Keratinocyte (primary cell): ENCODE data around the gene INPP4B. TPM values are rescaled to one million over a fixed set of nuclear protein-coding genes. Genes with fewer than 3 reads are reported as not detected.
"Not testable (repeated sequence)": the region's sequence is repeated elsewhere in the genome, so short reads cannot be mapped to it uniquely, and the experiment has no call there.

Experiments used
- DNase-seq: peaks from one replicate; pipeline ENCODE4 v3.0.0-alpha.2; 2011; ENCODE audit warnings: low read depth, missing footprints, low spot score
- FAIRE-seq: peaks from 2 replicates; lab custom pipeline; 2011; peaks lifted over from hg19 to GRCh38; lab: Jason Lieb, UNC
- H2AFZ ChIP-seq: 2 replicates; pipeline ENCODE4 v1.6.0; 2012; ENCODE audit warnings: low read length, control low read depth, inconsistent platforms; ENCODE audit not compliant: control insufficient read depth
- H3K27ac ChIP-seq: 2 replicates; pipeline ENCODE4 v1.5.1; 2011; ENCODE audit warnings: low read length; ENCODE audit not compliant: control insufficient read depth, insufficient read depth
- H3K27me3 ChIP-seq: 3 replicates; pipeline ENCODE4 v1.6.0; 2011; ENCODE audit warnings: low read length; ENCODE audit not compliant: control insufficient read depth, insufficient read depth; ENCODE audit errors: extremely low read depth
- H3K36me3 ChIP-seq, 2 experiments: 2 replicates in 1 of 2; 3 replicates in 1 of 2; pipeline ENCODE4 v1.5.1; 2011; ENCODE audit warnings: low read length in 2 of 2, mild to moderate bottlenecking in 1 of 2; ENCODE audit not compliant: control insufficient read depth in 2 of 2, insufficient read depth in 2 of 2; ENCODE audit errors: extremely low read depth in 1 of 2
- H3K4me1 ChIP-seq: 3 replicates; pipeline ENCODE4 v1.5.1; 2011; ENCODE audit warnings: low read length; ENCODE audit not compliant: control insufficient read depth, insufficient read depth; ENCODE audit errors: extremely low read depth
- H3K4me2 ChIP-seq: 3 replicates; pipeline ENCODE4 v1.6.0; 2011; ENCODE audit warnings: low read depth, low read length; ENCODE audit not compliant: control insufficient read depth, insufficient read depth; ENCODE audit errors: extremely low read depth
- H3K4me3 ChIP-seq, 3 experiments: fragments of 200-600 bp in 1 of 3; sonication (generic) in 1 of 3; 2 replicates in 2 of 3; 3 replicates in 1 of 3; pipeline ENCODE4 v1.5.1; 2011 to 2016; ENCODE audit warnings: low read length in 3 of 3, mild to moderate bottlenecking in 3 of 3, control low read depth in 2 of 3, inconsistent platforms in 1 of 3, low read depth in 1 of 3, mixed read lengths in 1 of 3, mixed run types in 1 of 3, moderate library complexity in 1 of 3; ENCODE audit not compliant: control insufficient read depth in 2 of 3, insufficient read depth in 2 of 3; ENCODE audit errors: extremely low read depth in 1 of 3
- H3K79me2 ChIP-seq: 2 replicates; pipeline ENCODE4 v1.6.0; 2012; ENCODE audit warnings: low read length; ENCODE audit not compliant: control insufficient read depth, insufficient read depth
- H3K9ac ChIP-seq: 3 replicates; pipeline ENCODE4 v1.6.0; 2011; ENCODE audit warnings: low read length; ENCODE audit not compliant: control insufficient read depth, insufficient read depth; ENCODE audit errors: extremely low read depth
- H3K9me1 ChIP-seq: 3 replicates; pipeline ENCODE4 v1.6.0; 2011; ENCODE audit warnings: low read length; ENCODE audit not compliant: control insufficient read depth, insufficient read depth; ENCODE audit errors: extremely low read depth
- H3K9me3 ChIP-seq: 2 replicates; pipeline ENCODE4 v1.5.1; 2012; ENCODE audit warnings: low read depth, low read length; ENCODE audit not compliant: control insufficient read depth
- H4K20me1 ChIP-seq: 3 replicates; pipeline ENCODE4 v1.6.0; 2011; ENCODE audit warnings: low read length; ENCODE audit not compliant: control insufficient read depth, insufficient read depth; ENCODE audit errors: extremely low read depth
- EZH2 ChIP-seq: IDR thresholded peaks from one replicate; pipeline ENCODE4 v1.6.1; 2012; ENCODE audit warnings: inconsistent platforms, mild to moderate bottlenecking, low read length, moderate library complexity
- dilution Hi-C: fragments of 300-500 bp; cut with MboI; formaldehyde crosslinking; loops from one replicate; pipeline ENCODE4 v1.7.0; 2020; ENCODE audit warnings: low sequenced_read_pairs; ENCODE audit not compliant: extremely low pct_ligation_motif_present
- polyA plus RNA-seq, 5 experiments: library from polyadenylated mRNA; depleted of rRNA in 3 of 5; stranded (reverse) in 3 of 5; stranded (forward) in 1 of 5; unstranded in 1 of 5; fragments of >200 nt; gene quantifications; 1 replicate in 1 of 5; 2 replicates in 3 of 5; 3 replicates in 1 of 5; pipeline versions ENCODE4 v1.2.1 to v1.2.3, GENCODE V29; 2011 to 2012; ENCODE audit warnings: missing spikeins in 2 of 5, low read depth in 1 of 5, low replicate concordance in 1 of 5
- TF ChIP-seq, protein P1 (sequence below), 3 experiments: IDR thresholded peaks in 1 of 3; conservative IDR thresholded peaks in 1 of 3; optimal IDR thresholded peaks in 1 of 3; 2 replicates in 2 of 3; 3 replicates in 1 of 3; pipeline versions ENCODE3 to v1.5.1; 2011; ENCODE audit warnings: low read length in 3 of 3, mild to moderate bottlenecking in 3 of 3, moderate library complexity in 2 of 3, control low read depth in 1 of 3, inconsistent platforms in 1 of 3; ENCODE audit not compliant: insufficient read depth in 2 of 3; ENCODE audit errors: extremely low read depth in 1 of 3

Gene INPP4B
- polyA plus RNA-seq, 1 donor (not counting 4 experiments of a cell fraction or from before 2014, with no cell fraction given) = 50.2 TPM

DNA sequence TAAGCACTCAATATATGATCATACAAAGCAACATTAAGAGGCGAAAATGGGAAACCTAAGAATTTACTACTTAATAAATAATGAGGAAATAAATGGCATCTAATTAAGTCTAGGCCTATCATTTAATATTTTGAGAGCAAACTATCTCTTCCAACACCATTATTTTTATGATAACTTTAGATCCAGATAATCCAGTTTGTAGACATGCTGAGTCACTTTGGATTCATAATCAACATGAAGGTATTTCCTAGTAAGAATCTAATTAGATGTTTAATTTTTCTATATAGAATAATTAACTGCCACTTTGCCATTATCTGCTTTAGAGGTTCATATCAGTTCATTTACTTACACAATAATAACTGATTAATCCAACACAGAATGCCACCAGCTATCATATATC, 336.2 kb downstream of the INPP4B start:
- no peak overlapping the region for H3K4me2 ChIP-seq
- peaks cover 8% of the 10 kb centered on the region for H3K4me1 ChIP-seq
- no peaks in the 10 kb centered on the region for H3K79me2 ChIP-seq
- no peaks in the 10 kb centered on the region for H3K36me3 ChIP-seq
- H3K9me1 ChIP-seq = no peaks in the 10 kb centered on the region
- no peaks in the 10 kb centered on the region for H3K27me3 ChIP-seq
- H3K4me3 ChIP-seq = no peak overlapping the region
- no peaks in the 10 kb centered on the region for H4K20me1 ChIP-seq
- no peak overlapping the region for H3K9ac ChIP-seq
- no peaks in the 10 kb centered on the region for H3K9me3 ChIP-seq
- TF ChIP-seq EZH2 = no peak
- TF ChIP-seq, protein P1, sequence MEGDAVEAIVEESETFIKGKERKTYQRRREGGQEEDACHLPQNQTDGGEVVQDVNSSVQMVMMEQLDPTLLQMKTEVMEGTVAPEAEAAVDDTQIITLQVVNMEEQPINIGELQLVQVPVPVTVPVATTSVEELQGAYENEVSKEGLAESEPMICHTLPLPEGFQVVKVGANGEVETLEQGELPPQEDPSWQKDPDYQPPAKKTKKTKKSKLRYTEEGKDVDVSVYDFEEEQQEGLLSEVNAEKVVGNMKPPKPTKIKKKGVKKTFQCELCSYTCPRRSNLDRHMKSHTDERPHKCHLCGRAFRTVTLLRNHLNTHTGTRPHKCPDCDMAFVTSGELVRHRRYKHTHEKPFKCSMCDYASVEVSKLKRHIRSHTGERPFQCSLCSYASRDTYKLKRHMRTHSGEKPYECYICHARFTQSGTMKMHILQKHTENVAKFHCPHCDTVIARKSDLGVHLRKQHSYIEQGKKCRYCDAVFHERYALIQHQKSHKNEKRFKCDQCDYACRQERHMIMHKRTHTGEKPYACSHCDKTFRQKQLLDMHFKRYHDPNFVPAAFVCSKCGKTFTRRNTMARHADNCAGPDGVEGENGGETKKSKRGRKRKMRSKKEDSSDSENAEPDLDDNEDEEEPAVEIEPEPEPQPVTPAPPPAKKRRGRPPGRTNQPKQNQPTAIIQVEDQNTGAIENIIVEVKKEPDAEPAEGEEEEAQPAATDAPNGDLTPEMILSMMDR (optimal IDR thresholded peaks at IDR 0.05 in 1 of 3, IDR thresholded peaks at IDR 0.05 in 1 of 3, conservative IDR thresholded peaks at IDR 0.05 in 1 of 3; ENCODE audit: extremely low read depth in 1 of 3, insufficient read depth in 2 of 3, low read length in 3 of 3) = no peak
- FAIRE-seq (no peak), DNase-seq (no peak)
- H2AFZ ChIP-seq = no peak overlapping the region
- no peak overlapping the region for H3K27ac ChIP-seq
- dilution Hi-C loops = no loop called here

DNA sequence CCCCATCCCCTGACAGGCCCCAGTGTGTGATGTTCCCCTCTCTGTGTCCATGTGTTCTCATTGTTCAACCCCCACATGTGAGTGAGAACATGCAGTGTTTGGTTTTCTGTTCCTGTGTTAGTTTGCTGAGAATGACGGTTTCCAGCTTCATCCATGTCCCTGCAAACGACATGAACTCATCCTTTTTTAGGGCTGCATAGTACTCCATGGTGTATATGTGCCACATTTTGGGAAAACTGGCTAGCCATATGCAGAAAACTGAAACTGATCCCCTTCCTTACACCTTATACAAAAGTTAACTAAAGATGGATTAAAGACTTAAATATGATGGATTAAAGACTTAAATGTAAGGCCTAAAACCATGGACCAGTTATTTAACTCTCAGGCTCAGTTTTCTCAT, 336.7 kb downstream of the INPP4B start:
- H3K27ac ChIP-seq, H4K20me1 ChIP-seq, H3K9me1 ChIP-seq, H3K36me3 ChIP-seq, dilution Hi-C loops, H3K4me1 ChIP-seq, H3K9ac ChIP-seq, H2AFZ ChIP-seq, H3K4me2 ChIP-seq, H3K79me2 ChIP-seq, H3K27me3 ChIP-seq, H3K4me3 ChIP-seq, FAIRE-seq, DNase-seq, H3K9me3 ChIP-seq: not testable (repeated sequence)

DNA sequence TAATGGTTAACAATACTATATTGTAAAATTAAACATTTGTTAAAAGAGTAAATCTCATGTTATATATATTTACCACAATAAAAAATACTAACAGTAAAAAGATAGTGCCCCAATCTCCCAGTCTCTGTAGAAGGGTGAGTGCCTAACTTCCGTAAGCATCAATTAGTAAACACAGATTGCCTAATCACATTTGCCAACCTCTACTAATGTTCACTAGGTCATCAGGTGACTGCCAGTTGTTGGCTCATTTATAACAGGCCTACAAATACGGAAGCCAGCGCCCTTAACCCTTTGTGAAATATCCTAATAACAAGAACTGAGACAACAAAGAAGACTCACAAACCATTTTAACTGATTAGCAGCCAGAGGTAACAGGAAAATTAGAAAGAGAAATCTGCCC, 345.1 kb downstream of the INPP4B start:
- TF ChIP-seq EZH2 = no peak
- TF ChIP-seq, protein P1 (optimal IDR thresholded peaks at IDR 0.05 in 1 of 3, IDR thresholded peaks at IDR 0.05 in 1 of 3, conservative IDR thresholded peaks at IDR 0.05 in 1 of 3; ENCODE audit: extremely low read depth in 1 of 3, insufficient read depth in 2 of 3, low read length in 3 of 3) = no peak

More for the DNA sequence above, 345.1 kb downstream of the INPP4B start:
- H3K9me3 ChIP-seq = no peaks in the 10 kb centered on the region
- H3K36me3 ChIP-seq = no peaks in the 10 kb centered on the region
- H3K4me2 ChIP-seq = no peak overlapping the region
- no peak for DNase-seq
- no peaks in the 10 kb centered on the region for H4K20me1 ChIP-seq
- no peaks in the 10 kb centered on the region for H3K79me2 ChIP-seq
- no peak overlapping the region for H3K4me3 ChIP-seq
- H3K27me3 ChIP-seq = no peaks in the 10 kb centered on the region
- dilution Hi-C loops = no loop called here
- H3K27ac ChIP-seq = no peak overlapping the region
- H3K9me1 ChIP-seq = no peaks in the 10 kb centered on the region
- H3K9ac ChIP-seq = no peak overlapping the region
- no peak overlapping the region for H2AFZ ChIP-seq
- FAIRE-seq = no peak
- H3K4me1 ChIP-seq = no peaks in the 10 kb centered on the region
